Measurements from ENCODE around the gene PFKP. TPM values are rescaled to one million over a fixed set of nuclear protein-coding genes. Genes with fewer than 3 reads are reported as not detected.

PFKP gene
- total RNA-seq, 2 experiments from 2014 or later = 175 to 176 TPM

GRCh38 chr10:3150961-3151360, 83.6 kb downstream of the PFKP start:
- Mint-ChIP-seq H3K9me3 (no peaks in the 10 kb centered on the region), H3K27me3 (no peaks in the 10 kb centered on the region), H3K27ac (no peak overlapping the region), H3K4me1 (ENCODE audit: low read depth) (peaks cover 11% of the 10 kb centered on the region), H3K4me3 (no peak overlapping the region), H3K36me3 (peaks cover 60% of the 10 kb centered on the region)
- no peak for DNase-seq
- CTCF ChIA-PET = no interaction called here
- POLR2A ChIA-PET = no interaction called here
- intact Hi-C loops (cut with micrococcal nuclease) = no loop called here

- no peak overlapping the region for H3K4me3 Mint-ChIP-seq
- H3K27me3 Mint-ChIP-seq = no peaks in the 10 kb centered on the region
- peaks cover 11% of the 10 kb centered on the region for H3K4me1 Mint-ChIP-seq (ENCODE audit: low read depth)
- H3K9me3 Mint-ChIP-seq = no peaks in the 10 kb centered on the region
- POLR2A ChIA-PET = no interaction called here
- no peak for DNase-seq
- intact Hi-C loops (cut with micrococcal nuclease) = no loop called here
- peak overlapping the region; percentile 44 for H3K27ac Mint-ChIP-seq
- peaks cover 65% of the 10 kb centered on the region for H3K36me3 Mint-ChIP-seq
- CTCF ChIA-PET = no interaction called here
Measured at GRCh38 chr10:3151889-3152565, 84.7 kb downstream of the PFKP start.

- peaks cover 62% of the 10 kb centered on the region for H3K36me3 Mint-ChIP-seq
- no peaks in the 10 kb centered on the region for H3K9me3 Mint-ChIP-seq
- ChIA-PET POLR2A (interaction anchor here (1.1 kb wide), 1 partner anchor 17 kb away, joined by 4 read pairs; no protein-coding TSS in a partner anchor), CTCF (no interaction called here)
- H3K27me3 Mint-ChIP-seq = no peaks in the 10 kb centered on the region
- intact Hi-C loops (cut with micrococcal nuclease) = no loop called here
- no peak overlapping the region for H3K4me3 Mint-ChIP-seq
- H3K4me1 Mint-ChIP-seq (ENCODE audit: low read depth) = peaks cover 11% of the 10 kb centered on the region
- DNase-seq = no peak
- H3K27ac Mint-ChIP-seq = peak overlapping the region; percentile 44
Measured at GRCh38 chr10:3152566-3152935, 85.2 kb downstream of the PFKP start.

- no peaks in the 10 kb centered on the region for H3K9me3 Mint-ChIP-seq
- intact Hi-C loops (cut with micrococcal nuclease) = no loop called here
- peaks cover 71% of the 10 kb centered on the region for H3K36me3 Mint-ChIP-seq
- no peaks in the 10 kb centered on the region for H3K27me3 Mint-ChIP-seq
- H3K4me3 Mint-ChIP-seq = no peak overlapping the region
- ChIA-PET CTCF (interaction anchor here (1.5 kb wide), 1 partner anchor 226 kb away, joined by 5 read pairs; no protein-coding TSS in a partner anchor), POLR2A (no interaction called here)
- peaks cover 11% of the 10 kb centered on the region for H3K4me1 Mint-ChIP-seq (ENCODE audit: low read depth)
- DNase-seq = no peak
- H3K27ac Mint-ChIP-seq = no peak overlapping the region
Measured at GRCh38 chr10:3154666-3155065, 87.3 kb downstream of the PFKP start.

- Mint-ChIP-seq H3K36me3 (peaks cover 68% of the 10 kb centered on the region), H3K9me3 (no peaks in the 10 kb centered on the region), H3K27ac (no peak overlapping the region), H3K4me1 (ENCODE audit: low read depth) (no peaks in the 10 kb centered on the region), H3K4me3 (no peak overlapping the region), H3K27me3 (no peaks in the 10 kb centered on the region)
- ChIA-PET CTCF (no interaction called here), POLR2A (no interaction called here)
- no peak for DNase-seq
- intact Hi-C loops (cut with micrococcal nuclease) = no loop called here
Measured at GRCh38 chr10:3159152-3159551, 91.8 kb downstream of the PFKP start.

GRCh38 chr10:3162533-3162932, 95.2 kb downstream of the PFKP start:
- DNase-seq = no peak
- ChIA-PET CTCF (interaction anchor here (1.0 kb wide), 1 partner anchor 41 kb away, joined by 3 read pairs; no protein-coding TSS in a partner anchor), POLR2A (no interaction called here)
- Mint-ChIP-seq H3K4me1 (ENCODE audit: low read depth) (no peaks in the 10 kb centered on the region), H3K27ac (no peak overlapping the region), H3K27me3 (no peaks in the 10 kb centered on the region), H3K36me3 (peaks cover 72% of the 10 kb centered on the region), H3K4me3 (no peak overlapping the region), H3K9me3 (no peaks in the 10 kb centered on the region)
- intact Hi-C loops (cut with micrococcal nuclease) = no loop called here

- POLR2A ChIA-PET = interaction anchor here (1.7 kb wide), 1 partner anchor 9 kb away, joined by 7 read pairs; the partner anchor contains the start of gene PITRM1
- Mint-ChIP-seq H3K36me3 (peaks cover 73% of the 10 kb centered on the region), H3K27me3 (no peaks in the 10 kb centered on the region), H3K4me3 (no peak overlapping the region), H3K27ac (no peak overlapping the region), H3K9me3 (no peaks in the 10 kb centered on the region), H3K4me1 (ENCODE audit: low read depth) (peaks cover 7% of the 10 kb centered on the region)
- DNase-seq = no peak
- intact Hi-C loops (cut with micrococcal nuclease) = no loop called here
- CTCF ChIA-PET = no interaction called here
Measured at GRCh38 chr10:3163879-3164278, 96.5 kb downstream of the PFKP start.

- DNase-seq = no peak
- Mint-ChIP-seq H3K4me1 (ENCODE audit: low read depth) (peaks cover 13% of the 10 kb centered on the region), H3K27me3 (no peaks in the 10 kb centered on the region), H3K36me3 (peaks cover 72% of the 10 kb centered on the region), H3K9me3 (peaks cover 3% of the 10 kb centered on the region), H3K27ac (no peak overlapping the region), H3K4me3 (no peak overlapping the region)
- POLR2A ChIA-PET = no interaction called here
- CTCF ChIA-PET = no interaction called here
- intact Hi-C loops (cut with micrococcal nuclease) = no loop called here
Measured at GRCh38 chr10:3165196-3165595, 97.8 kb downstream of the PFKP start.

- no peak for DNase-seq
- no peak overlapping the region for H3K4me3 Mint-ChIP-seq
- H3K27ac Mint-ChIP-seq = no peak overlapping the region
- intact Hi-C loops (cut with micrococcal nuclease) = no loop called here
- H3K4me1 Mint-ChIP-seq (ENCODE audit: low read depth) = peaks cover 22% of the 10 kb centered on the region
- no peaks in the 10 kb centered on the region for H3K27me3 Mint-ChIP-seq
- POLR2A ChIA-PET = no interaction called here
- H3K36me3 Mint-ChIP-seq = peaks cover 71% of the 10 kb centered on the region
- peaks cover 3% of the 10 kb centered on the region for H3K9me3 Mint-ChIP-seq
- CTCF ChIA-PET = no interaction called here
Measured at GRCh38 chr10:3166496-3167290, 99.3 kb downstream of the PFKP start.

- ChIA-PET POLR2A (no interaction called here), CTCF (no interaction called here)
- Mint-ChIP-seq H3K27me3 (no peaks in the 10 kb centered on the region), H3K9me3 (peaks cover 3% of the 10 kb centered on the region), H3K27ac (no peak overlapping the region), H3K4me1 (ENCODE audit: low read depth) (peaks cover 22% of the 10 kb centered on the region), H3K4me3 (no peak overlapping the region), H3K36me3 (peaks cover 64% of the 10 kb centered on the region)
- intact Hi-C loops (cut with micrococcal nuclease) = no loop called here
- DNase-seq = no peak
Measured at GRCh38 chr10:3167611-3168330, 100.4 kb downstream of the PFKP start.

- ChIA-PET POLR2A (no interaction called here), CTCF (interaction anchor here (0.6 kb wide), 1 partner anchor 11 kb away, joined by 3 read pairs; no protein-coding TSS in a partner anchor)
- peaks cover 54% of the 10 kb centered on the region for H3K36me3 Mint-ChIP-seq
- H3K27me3 Mint-ChIP-seq = no peaks in the 10 kb centered on the region
- intact Hi-C loops (cut with micrococcal nuclease) = no loop called here
- no peak overlapping the region for H3K4me3 Mint-ChIP-seq
- H3K4me1 Mint-ChIP-seq (ENCODE audit: low read depth) = peaks cover 27% of the 10 kb centered on the region
- DNase-seq = no peak
- H3K9me3 Mint-ChIP-seq = peaks cover 3% of the 10 kb centered on the region
- no peak overlapping the region for H3K27ac Mint-ChIP-seq
Measured at GRCh38 chr10:3169271-3169670, 101.9 kb downstream of the PFKP start.

- Mint-ChIP-seq H3K36me3 (peaks cover 54% of the 10 kb centered on the region), H3K4me1 (ENCODE audit: low read depth) (peaks cover 27% of the 10 kb centered on the region), H3K9me3 (peaks cover 3% of the 10 kb centered on the region), H3K27me3 (no peaks in the 10 kb centered on the region), H3K4me3 (no peak overlapping the region), H3K27ac (no peak overlapping the region)
- ChIA-PET CTCF (no interaction called here), POLR2A (no interaction called here)
- intact Hi-C loops (cut with micrococcal nuclease) = no loop called here
- DNase-seq = no peak
Measured at GRCh38 chr10:3169673-3170072, 102.3 kb downstream of the PFKP start.

All from activated CD4-positive, alpha-beta memory T cell treated with anti-CD3 and anti-CD28 coated beads for 36 hours (primary cell).